Adipose tissue (tissue), 3 donors: ENCODE results near the gene ZNHIT1. TPM values are rescaled to one million over a fixed set of nuclear protein-coding genes. Genes with fewer than 3 reads are reported as not detected.
"Not testable (repeated sequence)": the region's sequence is repeated elsewhere in the genome, so short reads cannot be mapped to it uniquely, and the experiment has no call there.

Experiments
- H3K27ac ChIP-seq: one replicate; pipeline ENCODE4 v1.5.1; 2013; ENCODE audit warnings: low read depth, low read length
- WGBS, 3 donors: extraction: QIAGEN DNeasy Blood & Tissue Kit; methylation state at CpG; one replicate each; pipeline ENCODE4 v1.1.7; 2013; 5-methylcytosine and 5-hydroxymethylcytosine counted together
- polyA plus RNA-seq, 3 donors: library from polyadenylated mRNA; stranded (reverse); fragments of 200-250 nt; gene quantifications; one replicate each; pipeline ENCODE4 v1.2.3, GENCODE V29; 2013
- donor health status: healthy with polysubstance abuse.
- donor health status: Bipolar disorder and iron deficiency.
- donor health status: healthy.

The ZNHIT1 gene
- polyA plus RNA-seq, 3 donors, result 51.5 to 140 (median 100) TPM

GRCh38 chr7:101253199-101253598, 35.2 kb downstream of the ZNHIT1 start:
- 89 to 93% (median 93%) methylated on average over 5 of the region's 5 CpGs for WGBS, 3 donors
- H3K27ac ChIP-seq, result not testable (repeated sequence)

- H3K27ac ChIP-seq, result no peak overlapping the region
- WGBS, 3 donors, result 72 to 84% (median 76%) methylated on average over 4 of the region's 4 CpGs
Measured at GRCh38 chr7:101255796-101256195, 37.8 kb downstream of the ZNHIT1 start.

GRCh38 chr7:101258243-101258731, 40.3 kb downstream of the ZNHIT1 start:
- 62 to 72% (median 67%) methylated on average over 7 of the region's 7 CpGs for WGBS, 3 donors

GRCh38 chr7:101264102-101264706, 46.2 kb downstream of the ZNHIT1 start:
- WGBS, 3 donors, result 44 to 52% (median 49%) methylated on average over 6 of the region's 6 CpGs
- H3K27ac ChIP-seq, result not testable (repeated sequence)

More at GRCh38 chr7:101258243-101258731, 40.3 kb downstream of the ZNHIT1 start:
- H3K27ac ChIP-seq, result no peak overlapping the region

GRCh38 chr7:101265622-101266516, 47.9 kb downstream of the ZNHIT1 start:
- H3K27ac ChIP-seq, result no peak overlapping the region
- 62 to 72% (median 72%) methylated on average over 17 of the region's 17 CpGs for WGBS, 3 donors

GRCh38 chr7:101269664-101270063, 51.7 kb downstream of the ZNHIT1 start:
- 86 to 88% (median 87%) methylated on average over 21 of the region's 21 CpGs for WGBS, 3 donors
- H3K27ac ChIP-seq, result no peak overlapping the region

- no peak overlapping the region for H3K27ac ChIP-seq
- 68 to 84% (median 80%) methylated on average over 5 of the region's 5 CpGs for WGBS, 3 donors
Measured at GRCh38 chr7:101271021-101271420, 53.1 kb downstream of the ZNHIT1 start.

- no peak overlapping the region for H3K27ac ChIP-seq
- WGBS, 3 donors, result 48 to 65% (median 56%) methylated on average over 4 of the region's 4 CpGs
Measured at GRCh38 chr7:101273206-101273605, 55.2 kb downstream of the ZNHIT1 start.

Other genes starting within 250 kb of the ZNHIT1 start
- 1 to 10 TPM in 1 of 3 donors, under 1 TPM in 1, not detected in 1; 0.70 to 1.7 TPM for gene MUC12, start 248.6 kb upstream of the ZNHIT1 start, polyA plus RNA-seq
- gene MUC17, start 198.1 kb upstream of the ZNHIT1 start, polyA plus RNA-seq, result under 1 TPM; under 0.01 TPM
- gene TRIM56, start 132.7 kb upstream of the ZNHIT1 start, polyA plus RNA-seq, result 10 to 100 TPM in 2 of 3 donors, 1 to 10 TPM in 1; 6.7 to 23.1 (median 10.2) TPM
- 100 to 1,000 TPM in 1 of 3 donors, 10 to 100 TPM in 2; 17.2 to 110 (median 29.5) TPM for gene SERPINE1, start 91.1 kb upstream of the ZNHIT1 start, polyA plus RNA-seq
- 10 to 100 TPM; 25.2 to 42.6 (median 32.5) TPM for gene AP1S1, start 63.7 kb upstream of the ZNHIT1 start, polyA plus RNA-seq
- 1 to 10 TPM in 1 of 3 donors, under 1 TPM in 1, not detected in 1; 0.22 to 8.6 TPM for gene VGF, start 52.6 kb upstream of the ZNHIT1 start, polyA plus RNA-seq
- under 1 TPM in 1 of 3 donors, not detected in 2; 0.35 TPM for gene NAT16, start 37.9 kb upstream of the ZNHIT1 start, polyA plus RNA-seq
- not detected for gene MOGAT3, start 17.1 kb upstream of the ZNHIT1 start, polyA plus RNA-seq
- 10 to 100 TPM; 34.0 to 49.1 (median 48.6) TPM for gene PLOD3, start 584 bp upstream of the ZNHIT1 start, polyA plus RNA-seq
- 10 to 100 TPM in 2 of 3 donors, 1 to 10 TPM in 1; 6.1 to 29.1 (median 22.9) TPM for gene CLDN15, start 19.6 kb downstream of the ZNHIT1 start, polyA plus RNA-seq
- gene FIS1, start 26.9 kb downstream of the ZNHIT1 start, polyA plus RNA-seq, result 100 to 1,000 TPM; 177 to 416 (median 341) TPM
- gene IFT22, start 103.6 kb downstream of the ZNHIT1 start, polyA plus RNA-seq, result 10 to 100 TPM; 12.6 to 23.3 (median 14.2) TPM
- 1 to 10 TPM in 1 of 3 donors, under 1 TPM in 2; 0.01 to 1.1 (median 0.11) TPM for gene COL26A1, start 144.7 kb downstream of the ZNHIT1 start, polyA plus RNA-seq